ENCODE results near the gene BEX4. TPM values are rescaled to one million over a fixed set of nuclear protein-coding genes. Genes with fewer than 3 reads are reported as not detected.

The BEX4 gene
- total and polyA plus RNA-seq, 2 of the 8 experiments (the other 6 are each of a cell fraction or from before 2014, with no cell fraction given): 27.2 to 45.1 TPM

DNA sequence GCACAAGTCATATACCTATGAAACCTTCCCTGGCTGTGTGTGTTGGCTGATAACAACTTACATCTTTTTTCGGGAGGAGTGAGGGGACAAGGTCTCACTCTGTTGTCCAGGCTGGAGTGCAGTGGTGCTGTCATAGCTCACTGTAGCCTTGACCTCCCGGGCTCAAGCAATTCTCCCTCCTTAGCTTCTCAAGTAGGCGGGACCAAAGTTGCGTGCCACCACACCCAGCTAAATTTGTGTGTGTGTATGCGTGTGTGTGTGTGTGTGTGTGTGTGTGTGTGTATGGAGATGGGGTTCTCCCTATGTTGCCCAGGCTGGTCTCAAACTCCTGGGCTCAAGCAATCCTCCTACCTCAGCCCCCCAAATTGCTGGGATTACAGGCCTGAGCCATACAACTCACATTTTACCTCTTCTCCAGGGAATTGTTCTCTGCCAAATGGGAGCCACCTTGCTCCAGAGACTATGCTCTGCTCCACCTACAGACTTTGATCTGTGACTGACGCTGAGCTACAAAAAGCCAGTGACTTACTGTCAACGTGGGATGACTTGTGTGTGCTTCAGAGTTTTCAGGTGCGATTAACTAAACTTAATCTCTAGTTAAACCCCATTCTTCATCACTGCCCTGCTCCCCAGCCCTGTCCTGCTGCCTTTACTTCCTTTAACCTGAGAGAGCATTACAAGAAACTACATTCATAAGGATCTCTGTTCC is 2.0 kb upstream of the BEX4 start:
- H4K8ac ChIP-seq (ENCODE audit: extremely low read depth, insufficient read depth, low read length): no peak overlapping the region
- no peak overlapping the region for H2AK5ac ChIP-seq (ENCODE audit: low read depth, low read length)
- ChIA-PET POLR2A (ENCODE audit: partially characterized antibody) (no interaction called here), CTCF (ENCODE audit: partially characterized antibody) (interaction anchor here (0.8 to 0.9 kb wide), 2 partner anchors 38 to 251 kb away, joined by 3 read pairs; no protein-coding TSS in a partner anchor)
- peaks cover 0 to 13% (median 1%) of the 10 kb centered on the region in 4 experiments; a peak in 1 of 8 replicates for H3K36me3 ChIP-seq (ENCODE audit: control insufficient read depth in 2 of 4, insufficient read depth in 4 of 4, low read length in 3 of 4)
- no peak overlapping the region for H4K91ac ChIP-seq (replicated peaks; ENCODE audit: insufficient read length, low read length)
- no peak overlapping the region for H3K4ac ChIP-seq (replicated peaks; ENCODE audit: insufficient read length, low read depth, low read length)
- TF ChIP-seq, protein P1, sequence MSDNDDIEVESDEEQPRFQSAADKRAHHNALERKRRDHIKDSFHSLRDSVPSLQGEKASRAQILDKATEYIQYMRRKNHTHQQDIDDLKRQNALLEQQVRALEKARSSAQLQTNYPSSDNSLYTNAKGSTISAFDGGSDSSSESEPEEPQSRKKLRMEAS (IDR thresholded peaks at IDR 0.05): no peak
- TF ChIP-seq EGR1 (IDR thresholded peaks at IDR 0.05; ENCODE audit: borderline replicate concordance, low read depth, low read length) (no peak), BRCA1 (IDR thresholded peaks at IDR 0.05; ENCODE audit: low read depth, low read length) (no peak), SIX5 (IDR thresholded peaks at IDR 0.05; ENCODE audit: low read depth, low read length) (no peak), RNF2 (IDR thresholded peaks at IDR 0.05; ENCODE audit: borderline replicate concordance, low read depth, low read length, missing control alignments, poor library complexity, severe bottlenecking) (no peak), JUND (IDR thresholded peaks at IDR 0.05; ENCODE audit: low read length) (no peak)
- no peak overlapping the region for H2BK12ac ChIP-seq (ENCODE audit: low read depth, low read length)
- no peak overlapping the region for H2BK5ac ChIP-seq (ENCODE audit: low read depth, low read length)
- H4K5ac ChIP-seq (ENCODE audit: insufficient read length, low read depth, low read length): no peak overlapping the region
- no peaks in the 10 kb centered on the region for H3K23me2 ChIP-seq (ENCODE audit: low read depth, low read length)
- no peak overlapping the region for H3K14ac ChIP-seq (ENCODE audit: insufficient read length)
- H4K20me1 ChIP-seq (replicated peaks in 1 of 2; ENCODE audit: control insufficient read depth in 1 of 2, insufficient read depth in 2 of 2, low read length in 2 of 2): no peaks in the 10 kb centered on the region
- H3K27me3 ChIP-seq (replicated peaks in 1 of 4; ENCODE audit: control insufficient read depth in 3 of 4, extremely low read depth in 1 of 4, insufficient read depth in 3 of 4, low read length in 3 of 4): no peaks in the 10 kb centered on the region
- FAIRE-seq (no peak), DNase-seq (ENCODE audit: low read depth in 1 of 2, low spot score in 2 of 2) (no peak)
- H3K4me2 ChIP-seq (ENCODE audit: insufficient read depth in 1 of 2, low read depth in 2 of 2, low read length in 2 of 2): no peak overlapping the region
- no peak overlapping the region for H3K9ac ChIP-seq (replicated peaks in 1 of 4; ENCODE audit: extremely low read depth in 1 of 4, low read depth in 3 of 4, low read length in 3 of 4)
- no peak overlapping the region for H2AFZ ChIP-seq (ENCODE audit: low read length)
- H2BK20ac ChIP-seq (ENCODE audit: low read length): no peak overlapping the region
- H3K23ac ChIP-seq (ENCODE audit: insufficient read length): no peak overlapping the region
- H3K4me3 ChIP-seq (ENCODE audit: extremely low read depth in 1 of 4, insufficient read depth in 2 of 4, low read depth in 3 of 4, low read length in 4 of 4): no peak overlapping the region
- no peak overlapping the region for H2BK120ac ChIP-seq (replicated peaks; ENCODE audit: low read depth, low read length)
- no peaks in the 10 kb centered on the region for H3K79me1 ChIP-seq (ENCODE audit: low read depth, low read length)
- H3K79me2 ChIP-seq (ENCODE audit: control insufficient read depth in 1 of 2, insufficient read depth in 2 of 2, low read length in 2 of 2): 0 out of 4 replicates have a peak, but pooled peaks cover 0 to 3% of the 10 kb centered on the region in 2 experiments
- H3K9me3 ChIP-seq (ENCODE audit: insufficient read depth in 2 of 2, low read depth in 1 of 2, low read length in 1 of 2): no peaks in the 10 kb centered on the region
- H2BK15ac ChIP-seq (ENCODE audit: low read length): no peak overlapping the region
- H3K56ac ChIP-seq (replicated peaks; ENCODE audit: insufficient read length, low read depth, low read length): no peak overlapping the region
- H3K27ac ChIP-seq (ENCODE audit: low read depth, low read length): no peak overlapping the region
- no peak overlapping the region for H3K18ac ChIP-seq (ENCODE audit: extremely low read depth, low read length)
- H3K4me1 ChIP-seq (replicated peaks in 1 of 4; ENCODE audit: control insufficient read depth in 3 of 4, insufficient read depth in 4 of 4, low read length in 3 of 4): peaks cover 0 to 3% (median 0%) of the 10 kb centered on the region in 4 experiments; a peak in 1 of 7 replicates
- 93% methylated on average over 7 of the region's 8 CpGs; no CpG with 5 or more reads in 1 of the 2 experiments for WGBS, 2 experiments (ENCODE audit: extremely low coverage in 1 of 2, insufficient coverage in 1 of 2, insufficient read length in 1 of 2, insufficient replicate concordance in 2 of 2, low coverage in 1 of 2, low lambda C conversion rate in 2 of 2, missing lambda C conversion rate in 1 of 2)

Data from H1 (cell line).